C4-2B (cell line): ENCODE data around the gene KHDRBS1.

Source experiments
- CTCF ChIP-seq: fragments of 450-650 bp; conservative IDR thresholded peaks from 2 replicates; pipeline ENCODE4 v1.5.1; 2017; ENCODE audit warnings: mild to moderate bottlenecking
- ZFX ChIP-seq: fragments of 450-650 bp; IDR thresholded peaks from 2 replicates; pipeline ENCODE4 v1.6.1; 2017

GRCh38 chr1:31980835-31981455 lies 32.7 kb upstream of the KHDRBS1 start:
- TF ChIP-seq CTCF = no peak
- TF ChIP-seq ZFX = no peak
